Amniotic epithelial cell (primary cell): ENCODE measurements around the gene DNAH1.

Source experiments
- DNase-seq: peaks from one replicate; pipeline ENCODE4 v3.0.0-alpha.2; 2010; ENCODE audit warnings: low read depth

The DNAH1 gene

GRCh38 chr3:52311576-52312119 is 4.5 kb upstream of the DNAH1 start:
- no peak for DNase-seq

GRCh38 chr3:52313188-52313773 is 2.8 kb upstream of the DNAH1 start:
- no peak for DNase-seq

- DNase-seq: peak; percentile 43
These were observed 2.3 kb upstream of the DNAH1 start for GRCh38 chr3:52313774-52314188.

GRCh38 chr3:52314489-52314888 is 1.6 kb upstream of the DNAH1 start:
- peak; percentile 35 for DNase-seq

GRCh38 chr3:52315006-52315405 is 1.1 kb upstream of the DNAH1 start:
- no peak for DNase-seq

- DNase-seq: peak; percentile 40
These were observed 1.3 kb downstream of the DNAH1 start for GRCh38 chr3:52317208-52318000.

GRCh38 chr3:52318186-52318816 is 2.2 kb downstream of the DNAH1 start:
- DNase-seq: no peak

- DNase-seq: no peak
These were observed 3.9 kb downstream of the DNAH1 start for GRCh38 chr3:52319921-52320595.

- DNase-seq: no peak
These were observed 5.4 kb downstream of the DNAH1 start for GRCh38 chr3:52321481-52321880.

GRCh38 chr3:52322466-52322865 is 6.3 kb downstream of the DNAH1 start:
- DNase-seq: no peak

GRCh38 chr3:52323526-52324295 is 7.6 kb downstream of the DNAH1 start:
- DNase-seq: no peak

GRCh38 chr3:52324676-52325075 is 8.6 kb downstream of the DNAH1 start:
- DNase-seq: no peak

- no peak for DNase-seq
These were observed 9.6 kb downstream of the DNAH1 start for GRCh38 chr3:52325686-52326085.

- DNase-seq: no peak
These were observed 10.9 kb downstream of the DNAH1 start for GRCh38 chr3:52326976-52327375.

- DNase-seq: no peak
These were observed 11.6 kb downstream of the DNAH1 start for GRCh38 chr3:52327486-52328290.

- no peak for DNase-seq
These were observed 12.5 kb downstream of the DNAH1 start for GRCh38 chr3:52328536-52329080.

- DNase-seq: no peak
These were observed 14.2 kb downstream of the DNAH1 start for GRCh38 chr3:52330194-52330805.

- DNase-seq: no peak
These were observed 15.0 kb downstream of the DNAH1 start for GRCh38 chr3:52331091-52331490.

GRCh38 chr3:52331906-52332305 is 15.8 kb downstream of the DNAH1 start:
- no peak for DNase-seq
